HUES48 (cell line): ENCODE data around the gene ZNF311.

Experiments
- H3K27ac ChIP-seq: one replicate; pipeline ENCODE4 v1.7.0; 2013; ENCODE audit warnings: low read depth, low read length, inconsistent platforms
- H3K27me3 ChIP-seq: 2 replicates; pipeline ENCODE4 v1.6.1; 2013; ENCODE audit warnings: mild to moderate bottlenecking, low read length; ENCODE audit not compliant: control insufficient read depth, insufficient read depth
- H3K36me3 ChIP-seq: 2 replicates; pipeline ENCODE4 v1.6.1; 2013; ENCODE audit warnings: low read length; ENCODE audit not compliant: control insufficient read depth, insufficient read depth
- H3K4me1 ChIP-seq: 2 replicates; pipeline ENCODE4 v1.6.1; 2013; ENCODE audit warnings: mild to moderate bottlenecking, low read length; ENCODE audit not compliant: control insufficient read depth, insufficient read depth
- H3K4me3 ChIP-seq: 2 replicates; pipeline ENCODE4 v1.5.1; 2013; ENCODE audit warnings: mild to moderate bottlenecking, low read depth, low read length
- H3K9ac ChIP-seq: 2 replicates; pipeline ENCODE4 v1.6.1; 2013; ENCODE audit warnings: mild to moderate bottlenecking, low read depth, low read length, moderate library complexity
- H3K9me3 ChIP-seq: 2 replicates; pipeline ENCODE4 v1.6.1; 2013; ENCODE audit warnings: low read length; ENCODE audit not compliant: control insufficient read depth, insufficient read depth

Gene ZNF311

DNA sequence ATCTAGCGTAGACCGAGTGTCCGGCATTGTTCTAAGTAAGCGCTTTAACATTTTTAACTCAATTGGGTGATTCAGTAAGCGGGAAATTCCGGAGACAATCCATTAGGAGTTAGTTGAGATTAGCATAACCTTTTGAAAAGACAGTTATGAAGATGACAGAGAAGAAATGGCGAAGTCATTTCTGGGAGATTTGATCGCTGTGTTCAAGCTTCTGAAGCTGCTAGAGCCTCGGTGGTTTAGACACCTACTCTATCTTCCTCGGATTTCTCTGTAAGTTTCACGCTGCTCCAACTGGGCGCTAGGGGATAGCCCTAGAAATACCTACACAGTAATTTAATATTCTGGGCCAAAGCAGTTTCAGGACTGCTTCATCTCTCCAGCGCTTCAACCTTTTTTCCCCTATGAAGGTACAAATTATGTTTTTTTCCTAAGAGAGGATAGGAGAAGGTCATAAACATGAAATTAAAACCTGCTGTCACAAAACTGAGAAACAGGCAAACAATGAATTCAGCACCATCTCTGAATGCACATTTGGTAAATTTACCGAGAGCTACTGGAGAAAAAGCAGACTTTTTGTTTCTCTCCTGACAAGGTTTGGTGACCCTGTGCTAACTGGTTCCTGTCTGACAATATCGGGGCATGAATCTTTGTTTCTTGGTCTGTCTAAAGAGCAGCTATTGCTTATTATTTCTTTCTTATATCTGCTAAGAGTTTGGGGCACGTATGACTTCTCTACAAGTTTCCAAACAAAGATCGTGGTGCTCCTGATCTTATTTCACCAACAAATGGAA lies 22.4 kb downstream of the ZNF311 start:
- H3K4me3 ChIP-seq = peak overlapping the region; percentile 92
- peaks cover 22% of the 10 kb centered on the region for H3K4me1 ChIP-seq
- no peak overlapping the region for H3K27ac ChIP-seq

DNA sequence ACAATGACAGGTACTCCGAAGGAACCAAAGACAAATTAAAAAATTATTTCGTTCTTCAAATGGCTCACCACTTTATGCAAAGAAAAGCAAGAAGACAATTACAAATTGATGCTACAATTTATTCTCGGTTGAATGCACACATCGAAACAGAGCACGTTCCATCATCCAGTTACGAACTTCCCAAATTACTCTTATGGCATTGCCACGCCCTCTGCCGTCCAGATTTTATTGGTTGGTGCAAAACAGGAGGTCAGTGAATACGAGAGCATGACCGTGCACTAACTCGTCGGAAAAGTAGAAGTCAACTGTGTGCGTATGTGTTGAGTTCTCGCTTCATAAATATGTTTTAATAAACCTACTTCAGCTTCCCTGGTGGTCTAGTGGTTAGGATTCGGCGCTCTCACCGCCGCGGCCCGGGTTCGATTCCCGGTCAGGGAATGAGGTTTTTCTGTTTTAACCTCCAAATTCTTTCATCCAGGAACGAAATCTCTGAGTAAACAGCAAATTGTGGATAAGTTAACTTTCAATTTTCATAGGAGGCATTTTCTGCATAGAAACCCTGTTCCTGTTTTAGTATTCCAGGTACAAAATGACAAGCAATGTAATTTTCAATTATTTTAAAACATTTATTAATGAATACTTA lies 23.2 kb downstream of the ZNF311 start:
- H3K9me3 ChIP-seq = no peaks in the 10 kb centered on the region
- H3K27me3 ChIP-seq = peaks cover 24% of the 10 kb centered on the region
- no peaks in the 10 kb centered on the region for H3K36me3 ChIP-seq
- no peak overlapping the region for H3K27ac ChIP-seq
- H3K9ac ChIP-seq = peak overlapping the region; percentile 50
- peak overlapping the region; percentile 92 for H3K4me3 ChIP-seq
- peaks cover 22% of the 10 kb centered on the region for H3K4me1 ChIP-seq

More for the DNA sequence above, 22.4 kb downstream of the ZNF311 start:
- 0 out of 2 replicates have a peak overlapping the region, but pooled peaks have one; percentile 13 for H3K9ac ChIP-seq
- no peaks in the 10 kb centered on the region for H3K36me3 ChIP-seq
- no peaks in the 10 kb centered on the region for H3K9me3 ChIP-seq
- H3K27me3 ChIP-seq = peaks cover 21% of the 10 kb centered on the region

DNA sequence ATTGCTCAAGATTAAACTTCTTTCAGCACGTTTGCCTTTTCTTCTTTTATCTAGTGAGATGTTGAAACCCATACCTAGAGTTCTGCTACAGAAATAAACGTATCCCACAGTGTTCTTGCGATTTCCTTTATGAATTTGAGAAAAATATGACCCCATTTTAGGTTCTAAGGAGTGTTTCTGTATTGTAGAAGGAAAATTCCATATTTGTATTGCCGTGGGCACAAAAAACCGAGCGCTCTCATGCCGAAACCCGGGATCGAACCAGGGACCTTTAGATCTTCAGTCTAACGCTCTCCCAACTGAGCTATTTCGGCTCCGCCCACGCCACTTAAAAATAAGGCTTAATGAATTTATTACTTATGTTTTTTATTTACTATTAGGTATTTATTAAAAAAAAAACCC lies 23.7 kb downstream of the ZNF311 start:
- H3K9ac ChIP-seq = peak overlapping the region; percentile 68
- H3K27ac ChIP-seq = peak overlapping the region; percentile 53
- H3K36me3 ChIP-seq = no peaks in the 10 kb centered on the region
- H3K9me3 ChIP-seq = no peaks in the 10 kb centered on the region
- peak overlapping the region; percentile 92 for H3K4me3 ChIP-seq
- peaks cover 29% of the 10 kb centered on the region for H3K27me3 ChIP-seq
- peaks cover 22% of the 10 kb centered on the region for H3K4me1 ChIP-seq

DNA sequence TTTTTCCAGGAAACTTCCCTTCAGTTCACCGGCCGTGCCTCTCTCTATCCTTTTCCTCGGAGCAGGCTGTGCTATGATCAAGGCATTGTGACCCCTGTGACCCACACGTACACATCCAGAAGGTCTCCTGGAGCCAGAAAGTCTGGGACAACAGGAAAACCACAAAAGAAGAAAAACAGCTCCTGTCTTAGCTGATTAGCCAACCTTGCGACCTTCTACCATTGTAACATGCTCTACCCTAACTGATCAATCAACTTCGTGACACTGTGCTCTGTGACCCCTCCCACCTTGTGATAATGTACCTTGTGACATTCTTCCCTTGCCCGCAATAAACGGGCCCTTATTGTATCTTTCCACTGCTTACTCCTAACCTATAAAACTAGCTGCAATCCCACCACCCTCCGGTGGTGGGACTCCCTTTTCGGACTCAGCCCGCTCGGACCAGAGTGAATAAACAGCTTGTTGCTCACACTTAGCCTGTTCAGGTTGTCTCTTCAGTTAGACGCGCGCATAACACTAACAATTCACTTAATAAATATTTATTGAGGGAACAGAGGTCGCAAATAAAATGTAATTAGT lies 24.2 kb downstream of the ZNF311 start:
- Histone ChIP-seq H3K27ac (peak overlapping the region; percentile 53), H3K9ac (peak overlapping the region; percentile 68), H3K4me3 (peak overlapping the region; percentile 92), H3K36me3 (no peaks in the 10 kb centered on the region), H3K27me3 (peaks cover 31% of the 10 kb centered on the region), H3K9me3 (no peaks in the 10 kb centered on the region), H3K4me1 (peaks cover 22% of the 10 kb centered on the region)

DNA sequence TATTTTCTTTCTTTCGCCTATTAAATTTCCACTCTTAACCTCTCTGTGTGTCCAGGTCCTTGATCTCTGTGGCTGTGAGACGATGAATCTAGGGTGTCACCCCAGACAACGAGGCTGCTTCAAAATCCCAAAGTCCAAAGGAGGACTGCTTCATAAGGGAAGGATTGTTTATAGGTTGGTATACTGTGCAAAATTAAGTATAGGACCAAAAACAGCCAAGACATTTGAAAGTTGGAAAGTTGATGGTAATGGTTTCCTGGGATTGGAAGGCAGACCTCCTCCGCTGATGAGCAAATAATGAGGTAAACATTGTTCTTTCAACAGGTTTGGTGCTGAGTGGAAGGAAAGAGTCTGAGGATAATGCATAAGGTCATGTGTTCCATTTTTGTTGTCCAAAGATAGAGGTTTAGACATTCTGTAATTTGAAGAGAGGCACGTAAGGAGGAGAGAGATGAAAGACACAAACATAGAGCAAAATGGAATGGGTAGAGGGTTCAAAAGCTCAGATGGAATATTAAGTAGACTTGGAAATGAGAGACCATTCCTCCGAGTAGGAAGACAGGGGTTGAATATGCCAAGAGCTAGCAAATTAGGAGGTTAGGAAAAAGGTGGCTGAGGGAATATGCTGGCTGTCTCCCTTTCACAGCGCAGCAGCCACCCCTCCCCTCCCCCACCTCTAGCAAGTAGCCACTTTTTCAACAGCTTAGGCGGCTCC lies 24.8 kb downstream of the ZNF311 start:
- Histone ChIP-seq H3K9ac (no peak overlapping the region), H3K9me3 (no peaks in the 10 kb centered on the region), H3K4me3 (peak overlapping the region; percentile 92), H3K36me3 (no peaks in the 10 kb centered on the region), H3K4me1 (peaks cover 22% of the 10 kb centered on the region), H3K27me3 (peaks cover 31% of the 10 kb centered on the region), H3K27ac (peak overlapping the region; percentile 27)

DNA sequence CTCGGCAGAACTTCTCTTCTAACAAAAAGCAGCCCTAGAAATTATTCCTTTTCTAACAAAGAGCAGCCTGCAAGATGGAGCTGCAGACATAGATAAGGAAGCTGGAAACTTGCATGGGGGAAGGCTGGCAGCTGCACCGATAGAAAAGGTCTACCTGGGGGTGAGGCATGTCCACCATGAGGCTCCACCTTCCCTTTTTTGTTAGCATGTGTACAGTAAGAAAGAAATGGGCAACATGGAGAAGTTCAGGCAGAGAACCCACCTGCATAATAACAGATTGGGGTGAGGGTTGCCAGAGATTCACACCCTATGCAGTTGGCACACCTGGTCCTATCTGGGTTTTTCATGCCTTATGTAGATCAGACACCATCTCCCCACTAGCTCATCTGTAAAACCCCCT lies 25.4 kb downstream of the ZNF311 start:
- no peaks in the 10 kb centered on the region for H3K9me3 ChIP-seq
- peaks cover 31% of the 10 kb centered on the region for H3K27me3 ChIP-seq
- peaks cover 18% of the 10 kb centered on the region for H3K4me1 ChIP-seq
- H3K9ac ChIP-seq = no peak overlapping the region
- no peak overlapping the region for H3K4me3 ChIP-seq
- no peak overlapping the region for H3K27ac ChIP-seq
- no peaks in the 10 kb centered on the region for H3K36me3 ChIP-seq

DNA sequence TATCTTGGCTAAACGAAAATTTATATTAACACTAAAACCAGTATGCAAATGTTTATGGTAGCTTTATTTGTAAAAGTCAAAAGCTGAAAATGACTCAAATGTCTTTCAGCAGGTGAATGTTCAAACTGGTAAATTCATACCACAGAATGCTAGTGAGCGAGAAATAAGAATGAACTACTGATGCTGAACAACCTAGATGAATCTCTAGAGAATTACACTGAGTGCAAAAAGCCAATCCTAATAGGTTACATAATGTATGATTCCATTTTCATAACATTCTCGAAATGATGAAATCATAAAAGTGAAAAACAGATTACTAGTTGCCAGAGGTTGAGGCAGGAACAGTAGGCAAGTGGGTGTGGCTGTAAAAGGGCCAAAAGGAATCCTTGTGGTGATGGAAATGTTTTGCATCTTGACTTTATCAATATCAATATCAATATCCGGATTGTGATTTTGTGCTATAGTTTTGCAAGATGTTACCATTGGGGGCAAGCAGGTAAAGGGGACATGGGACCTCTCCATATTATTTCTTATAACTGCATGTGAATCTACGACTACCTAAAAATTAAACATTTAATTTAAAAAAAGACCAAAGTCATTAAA lies 26.1 kb downstream of the ZNF311 start:
- H3K36me3 ChIP-seq = no peaks in the 10 kb centered on the region
- H3K9me3 ChIP-seq = no peaks in the 10 kb centered on the region
- H3K4me3 ChIP-seq = no peak overlapping the region
- H3K4me1 ChIP-seq = peaks cover 18% of the 10 kb centered on the region
- no peak overlapping the region for H3K27ac ChIP-seq
- no peak overlapping the region for H3K9ac ChIP-seq
- peaks cover 31% of the 10 kb centered on the region for H3K27me3 ChIP-seq

DNA sequence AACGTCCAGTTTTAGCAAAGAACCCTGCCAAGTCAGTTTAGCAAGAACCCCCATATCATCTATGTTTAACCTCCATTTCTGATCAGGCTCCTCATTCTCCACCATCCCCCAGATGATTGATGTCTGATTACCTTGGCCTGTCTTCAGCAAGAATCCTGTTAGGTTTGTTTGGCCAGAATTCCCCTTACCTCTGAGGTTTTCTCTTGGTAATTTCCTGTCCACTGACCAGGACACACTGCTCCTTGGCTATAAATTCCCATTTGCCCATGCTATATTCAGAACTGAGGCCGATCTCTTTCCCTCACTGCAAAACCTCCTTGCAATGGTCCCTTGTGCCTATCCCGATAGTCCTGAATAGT lies 27.0 kb downstream of the ZNF311 start:
- Histone ChIP-seq H3K9ac (no peak overlapping the region), H3K27me3 (peaks cover 31% of the 10 kb centered on the region), H3K36me3 (no peaks in the 10 kb centered on the region), H3K27ac (peak overlapping the region; percentile 48), H3K4me3 (no peak overlapping the region), H3K9me3 (no peaks in the 10 kb centered on the region), H3K4me1 (peaks cover 18% of the 10 kb centered on the region)

DNA sequence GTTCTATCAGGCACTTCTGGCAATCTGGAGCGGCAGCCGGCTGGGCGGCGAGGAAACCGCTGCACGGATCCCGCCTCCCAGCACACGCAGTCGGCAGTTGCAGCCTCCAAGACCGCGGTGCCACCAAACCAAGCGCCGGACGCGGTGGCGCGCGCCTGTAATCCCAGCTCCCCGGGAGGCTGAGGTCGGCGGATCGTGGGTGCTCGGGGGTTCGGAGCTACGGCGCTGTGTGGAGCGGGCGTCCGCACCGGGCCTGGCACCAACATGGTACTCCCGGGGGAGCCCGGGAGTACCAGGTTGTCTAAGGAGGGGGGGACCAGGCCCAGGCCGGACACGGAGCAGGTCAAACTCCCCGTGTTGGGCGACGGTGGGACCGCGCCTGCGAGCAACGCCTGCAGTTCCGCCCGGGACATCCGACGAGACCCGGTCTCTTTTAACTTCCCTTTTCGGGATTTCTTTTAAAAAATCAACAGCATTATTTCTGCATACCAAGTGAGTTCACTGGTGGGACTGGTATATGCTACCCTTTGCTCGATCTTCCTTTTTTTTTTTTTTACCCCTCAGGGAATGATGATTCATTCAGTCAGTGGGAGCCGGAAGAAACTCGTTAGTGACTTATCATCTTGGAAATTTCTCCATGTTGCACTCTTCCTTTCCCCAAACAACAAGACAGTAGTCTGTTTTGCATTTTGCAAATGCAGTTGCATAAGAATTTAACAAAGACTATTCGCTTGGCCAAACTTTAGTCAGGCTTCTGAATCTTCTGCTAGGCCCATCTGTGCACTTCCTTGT lies 27.6 kb downstream of the ZNF311 start:
- Histone ChIP-seq H3K4me3 (peak overlapping the region; percentile 72), H3K27me3 (peaks cover 31% of the 10 kb centered on the region), H3K36me3 (no peaks in the 10 kb centered on the region), H3K9ac (peak overlapping the region; percentile 29; the same call in 1 of the 2 replicates), H3K27ac (peak overlapping the region; percentile 66), H3K9me3 (no peaks in the 10 kb centered on the region), H3K4me1 (peaks cover 18% of the 10 kb centered on the region)

DNA sequence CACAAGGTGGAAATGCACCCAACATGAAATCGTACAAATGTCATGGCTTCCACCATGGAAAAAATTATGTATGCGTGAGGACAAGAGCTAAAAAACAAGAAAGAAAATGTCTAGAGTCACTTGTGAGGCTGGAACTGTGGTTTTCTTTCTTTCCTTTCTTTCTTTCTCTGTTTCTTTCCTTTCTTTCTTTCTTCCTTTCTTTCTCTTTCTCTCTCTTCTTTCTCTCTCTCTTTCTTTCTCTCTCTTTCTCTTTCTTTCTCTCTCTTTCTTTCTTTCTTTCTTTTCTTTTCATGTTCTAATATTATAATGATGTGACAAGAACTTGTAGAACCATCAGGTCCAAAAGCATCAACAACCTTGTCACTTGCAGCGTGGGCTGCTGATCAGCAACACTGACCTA lies 28.4 kb downstream of the ZNF311 start:
- Histone ChIP-seq H3K27ac (no peak overlapping the region), H3K4me3 (peak overlapping the region; percentile 72), H3K9ac (no peak overlapping the region), H3K9me3 (no peaks in the 10 kb centered on the region), H3K27me3 (peaks cover 31% of the 10 kb centered on the region), H3K4me1 (peaks cover 18% of the 10 kb centered on the region), H3K36me3 (no peaks in the 10 kb centered on the region)
